HG03442 (cell line): Measurements from ENCODE around the gene HMCN1.
A peak's percentile ranks its signal among the peaks of the same experiment; 100 is the strongest.

Experiments
- ATAC-seq: cut with Tn5 transposase; IDR thresholded peaks from one replicate; pipeline ENCODE4 v1.9.1; 2021; ENCODE audit warnings: mild to moderate bottlenecking, moderate library complexity; ENCODE audit not compliant: unreplicated experiment

Gene HMCN1

DNA sequence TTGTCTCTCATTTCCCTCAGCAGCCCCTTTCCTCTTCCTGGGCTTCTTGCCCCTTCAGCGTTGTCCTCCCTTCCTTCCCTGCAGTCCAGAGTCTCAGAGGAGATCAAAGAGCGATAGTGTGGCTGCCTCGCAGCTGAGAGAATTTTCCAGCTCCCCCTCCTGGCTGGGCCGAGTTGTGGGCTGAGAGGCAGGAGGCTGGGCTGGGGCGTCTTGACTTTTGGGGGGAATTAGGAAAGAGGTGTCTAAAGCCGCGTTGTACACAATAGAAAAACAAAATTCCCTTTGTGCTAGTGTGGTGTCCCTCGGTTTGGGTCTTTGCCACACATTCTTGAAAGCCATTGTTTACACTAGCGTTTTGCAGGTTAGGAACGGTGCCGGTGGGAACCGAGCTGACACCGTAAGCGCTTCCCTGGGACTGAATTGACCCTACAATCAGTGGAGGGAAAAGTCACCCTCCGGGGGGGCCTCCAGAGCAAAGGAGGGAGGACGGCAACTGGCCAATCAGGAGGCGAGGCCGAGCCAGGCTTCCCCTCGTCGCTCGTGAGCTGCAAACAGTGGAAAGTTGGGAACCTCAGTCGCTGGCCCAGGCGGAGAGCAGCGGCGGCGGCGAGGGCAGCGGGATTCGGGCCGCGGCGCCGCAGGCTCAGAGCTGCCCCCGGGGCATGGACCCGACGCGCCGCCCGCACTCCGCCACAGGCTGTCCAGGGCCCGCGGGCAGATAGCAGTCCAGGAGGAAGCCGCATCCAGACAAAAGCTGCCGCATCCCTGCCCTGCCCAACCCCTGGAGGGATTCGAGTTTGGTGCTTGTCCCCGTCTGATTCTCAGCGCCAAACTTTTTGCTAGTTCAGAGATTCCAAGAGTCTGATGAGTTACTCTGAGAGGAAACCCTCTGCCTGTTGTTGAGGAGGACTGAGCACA lies at the start of gene HMCN1:
HMCN1 (plus strand) TSS at position 574 of the 918 bp plus-strand sequence. CDS start 389 bp downstream, outside the sequence.
- ATAC-seq, result no peak

DNA sequence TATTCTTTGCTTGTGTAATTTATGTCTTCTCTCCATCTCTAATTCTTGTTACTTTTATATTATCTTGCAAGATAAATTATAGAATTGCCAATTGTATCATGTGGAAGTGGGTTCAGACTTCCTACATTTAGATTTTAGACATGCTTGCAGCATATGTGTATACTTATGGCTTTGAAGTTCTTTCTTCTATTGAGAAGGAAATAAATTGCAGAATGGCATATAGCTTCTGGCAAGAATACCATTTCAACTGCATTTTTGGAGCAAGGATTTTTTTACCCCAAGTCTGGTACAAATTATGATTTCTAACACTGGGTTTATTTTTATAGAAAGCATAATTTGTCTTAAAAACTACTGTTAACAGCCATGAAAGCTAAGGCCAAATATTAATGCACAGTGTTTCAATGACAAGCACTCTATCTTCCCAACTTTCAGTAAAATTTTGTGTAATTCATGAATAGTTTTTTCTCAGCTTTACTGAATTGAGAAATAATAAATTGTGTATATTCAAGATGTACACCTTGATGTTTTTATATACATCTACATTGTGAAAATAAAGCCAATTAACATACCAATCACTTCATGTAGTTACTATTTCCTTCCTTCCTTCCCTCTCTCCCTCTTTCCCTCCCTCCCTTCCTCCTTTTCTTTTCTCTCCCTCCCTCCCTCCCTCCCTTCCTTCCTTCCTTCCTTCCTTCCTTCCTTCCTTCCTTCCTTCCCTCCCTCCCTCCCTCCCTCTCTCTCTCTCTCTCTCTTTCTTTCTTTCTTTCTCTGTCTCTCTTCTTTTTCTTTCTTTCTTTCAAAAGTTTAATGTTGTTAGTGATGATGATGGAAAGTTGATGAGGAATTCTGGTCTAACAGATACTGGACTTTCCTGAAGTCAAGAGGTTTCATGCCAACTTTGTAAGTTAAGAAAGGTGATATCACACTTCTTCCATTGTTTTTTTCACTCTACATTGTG lies 47.1 kb upstream of the HMCN1 start:
- ATAC-seq, result no peak

DNA sequence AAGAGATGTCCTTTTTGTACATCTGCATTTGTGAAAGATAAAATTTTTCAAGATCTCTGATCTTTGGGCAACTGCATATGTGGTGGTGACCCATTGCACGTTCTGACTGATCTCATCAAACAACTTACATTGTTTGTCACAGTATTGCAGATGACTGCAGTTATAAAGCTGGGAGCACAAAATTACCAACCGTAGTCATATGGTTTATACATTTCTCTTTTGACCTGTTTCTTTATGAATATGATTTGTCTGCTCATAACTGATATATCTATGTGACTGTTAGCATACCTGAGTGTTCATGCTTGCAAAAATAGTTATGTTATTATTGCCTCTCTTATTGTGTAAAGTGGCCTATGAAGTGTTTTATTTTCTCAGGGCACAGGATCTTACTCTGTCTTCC lies 43.7 kb upstream of the HMCN1 start:
- no peak for ATAC-seq

DNA sequence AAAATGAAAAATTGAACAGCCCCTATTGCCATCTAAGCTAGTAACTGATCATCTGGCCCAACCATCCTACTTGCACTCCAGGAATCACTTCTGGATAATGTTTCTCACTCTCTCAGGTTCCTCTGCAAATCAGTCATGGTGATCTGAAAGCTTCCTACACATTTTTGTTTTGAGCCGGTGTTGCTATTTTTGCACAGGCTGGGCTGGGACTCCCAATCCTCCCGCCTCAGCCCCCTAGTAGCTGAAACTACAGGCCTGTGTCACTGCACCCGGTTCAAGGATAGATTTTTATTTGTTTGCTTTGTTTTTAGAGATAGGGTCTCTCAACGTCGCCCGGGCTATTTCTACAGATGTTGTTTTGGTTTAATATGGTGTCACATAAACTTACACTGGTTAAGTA lies 40.5 kb upstream of the HMCN1 start:
- ATAC-seq, result peak; percentile 21

DNA sequence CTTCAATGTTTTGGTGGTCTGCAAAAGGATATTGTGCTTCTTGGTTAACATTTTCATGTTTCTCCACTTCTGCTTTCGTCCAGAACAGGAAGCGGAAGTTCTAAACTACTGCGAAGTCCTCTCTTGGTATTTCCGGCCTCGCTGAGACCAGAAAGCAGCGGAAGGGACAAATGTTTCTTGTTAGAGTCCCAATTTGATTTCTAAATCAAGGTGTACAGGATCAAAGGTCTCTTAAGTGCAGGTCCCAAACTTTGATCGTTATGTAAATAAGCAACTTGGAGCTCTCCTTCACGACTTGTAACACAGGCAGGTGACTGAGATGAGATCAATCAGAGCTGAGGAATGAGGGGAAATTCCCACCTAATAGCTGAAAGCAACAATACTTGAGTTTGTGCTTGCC lies 40.1 kb upstream of the HMCN1 start:
- ATAC-seq, result peak; percentile 85

DNA sequence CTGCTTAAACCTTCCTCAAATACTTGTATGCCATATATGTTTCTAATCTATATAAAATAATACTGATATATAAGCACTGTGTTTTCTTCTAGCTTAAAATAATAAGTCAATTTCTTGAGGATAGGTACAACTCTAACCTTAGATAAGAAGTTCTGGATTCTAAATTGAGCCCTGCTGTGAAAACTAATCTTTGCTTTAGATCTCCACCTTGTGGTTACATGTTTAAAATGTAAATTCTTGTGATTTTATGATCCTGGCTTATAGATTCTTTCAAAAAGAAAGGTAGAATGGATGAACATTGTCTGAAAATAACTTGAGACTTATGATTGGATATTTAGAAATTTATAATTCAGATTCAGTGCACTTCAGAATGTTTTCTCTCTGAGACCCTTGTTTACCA lies 38.9 kb upstream of the HMCN1 start:
- no peak for ATAC-seq

DNA sequence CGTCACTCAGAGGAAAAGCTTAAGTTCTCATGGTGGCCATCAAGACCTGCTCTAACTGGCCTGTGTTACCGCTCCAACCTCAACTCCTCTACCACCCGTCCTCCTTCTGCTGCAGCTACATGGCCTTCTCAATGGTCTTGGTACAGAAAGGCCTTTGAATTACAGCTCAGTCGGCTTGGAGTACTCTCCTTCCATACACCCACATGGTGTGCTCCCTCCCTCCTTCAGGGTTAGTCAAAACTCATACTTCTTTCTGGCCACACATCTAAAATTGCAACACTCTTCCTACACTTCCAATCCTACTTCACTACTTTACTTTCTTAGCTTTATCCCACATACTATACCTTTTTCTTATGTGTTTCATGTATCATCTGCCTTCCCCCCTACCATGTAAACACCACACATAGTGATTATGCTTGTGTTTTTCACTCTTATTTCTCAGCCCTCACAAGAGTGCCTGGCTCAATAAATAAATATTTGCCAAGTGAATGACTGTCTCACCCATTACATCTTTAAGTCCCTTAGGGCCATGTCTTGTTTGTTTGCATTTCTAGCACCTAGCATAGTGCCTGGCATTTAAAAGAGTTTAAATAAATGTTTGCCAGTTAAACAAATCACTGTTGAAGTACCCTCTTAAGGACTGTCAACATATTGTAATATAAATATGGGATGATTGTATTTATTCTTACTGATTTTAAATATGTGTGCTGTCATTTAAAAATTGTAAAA lies 37.6 kb upstream of the HMCN1 start:
- no peak for ATAC-seq

DNA sequence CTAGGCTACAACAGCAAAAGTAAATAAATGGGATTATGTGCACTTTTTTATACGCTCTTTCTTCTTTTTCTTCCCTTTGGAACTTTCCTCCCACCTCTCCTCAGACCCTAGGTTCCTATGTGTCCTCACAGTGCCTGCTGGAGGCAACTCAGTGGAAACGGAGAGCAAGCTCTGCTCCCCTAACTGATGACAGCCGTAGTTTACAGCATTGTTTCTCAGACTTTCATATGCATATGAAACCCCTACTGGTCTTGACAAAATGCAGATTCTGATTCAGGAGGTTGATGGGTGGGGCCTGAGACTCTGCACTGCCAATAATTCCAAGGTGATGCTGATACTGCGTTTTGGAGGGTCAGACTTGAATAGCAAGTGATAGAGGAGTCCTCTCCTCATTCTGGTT lies 34.3 kb upstream of the HMCN1 start:
- no peak for ATAC-seq

DNA sequence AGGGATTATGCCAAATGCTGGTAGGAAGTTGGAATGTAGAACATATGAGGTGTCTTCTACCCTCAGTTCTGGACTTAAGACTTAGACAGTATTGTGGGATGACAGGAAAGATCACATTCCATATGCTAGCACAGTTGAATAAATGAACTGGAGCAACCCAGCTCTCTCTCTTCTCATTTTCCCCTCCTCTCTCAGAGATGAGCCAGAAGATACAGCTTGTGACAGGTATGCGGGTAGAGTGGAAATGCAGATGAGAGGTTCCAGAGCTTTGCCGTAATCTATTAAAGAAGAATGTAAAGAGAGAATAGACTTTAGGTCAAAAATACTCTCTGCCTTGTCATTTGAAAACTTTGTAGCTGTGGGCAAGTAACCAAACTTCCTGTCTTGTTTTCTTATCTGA lies 32.5 kb upstream of the HMCN1 start:
- no peak for ATAC-seq

DNA sequence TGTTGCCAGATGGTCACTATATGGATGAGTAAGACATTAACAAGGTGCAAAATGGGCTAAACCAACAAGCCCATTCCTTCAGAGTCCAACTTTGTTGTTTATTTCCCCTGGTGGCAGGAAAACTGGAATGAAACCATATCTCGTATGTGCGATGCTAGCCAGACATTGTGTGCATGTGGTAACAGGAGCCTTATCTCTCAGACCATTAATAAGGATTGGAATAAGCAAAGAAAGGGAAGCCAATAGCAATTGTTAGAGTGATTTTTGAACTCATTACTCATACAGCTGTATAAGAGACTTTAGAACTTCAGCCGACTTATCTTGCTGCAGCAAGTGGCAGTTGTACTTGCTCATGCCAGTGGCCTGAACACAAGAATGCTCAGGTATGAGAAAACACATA lies 30.0 kb upstream of the HMCN1 start:
- no peak for ATAC-seq

DNA sequence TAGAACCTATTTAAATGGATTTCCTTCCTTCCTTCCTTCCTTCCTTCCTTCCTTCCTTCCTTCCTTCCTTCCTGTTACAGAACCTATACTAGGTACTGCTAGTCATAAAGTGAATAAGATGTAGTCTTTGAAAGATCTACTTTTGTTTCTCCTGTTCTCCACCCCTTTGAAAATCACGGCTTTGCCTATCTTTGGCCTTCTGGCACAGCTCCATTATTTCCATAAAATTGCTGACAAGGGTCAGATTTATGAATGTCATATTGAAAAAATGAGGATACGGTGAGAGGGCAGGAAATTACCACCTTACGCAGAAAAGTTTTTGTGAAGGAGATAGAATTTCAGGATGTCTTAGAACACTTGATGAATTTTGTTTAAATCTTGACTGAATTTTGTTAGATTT lies 18.1 kb upstream of the HMCN1 start:
- ATAC-seq, result no peak

DNA sequence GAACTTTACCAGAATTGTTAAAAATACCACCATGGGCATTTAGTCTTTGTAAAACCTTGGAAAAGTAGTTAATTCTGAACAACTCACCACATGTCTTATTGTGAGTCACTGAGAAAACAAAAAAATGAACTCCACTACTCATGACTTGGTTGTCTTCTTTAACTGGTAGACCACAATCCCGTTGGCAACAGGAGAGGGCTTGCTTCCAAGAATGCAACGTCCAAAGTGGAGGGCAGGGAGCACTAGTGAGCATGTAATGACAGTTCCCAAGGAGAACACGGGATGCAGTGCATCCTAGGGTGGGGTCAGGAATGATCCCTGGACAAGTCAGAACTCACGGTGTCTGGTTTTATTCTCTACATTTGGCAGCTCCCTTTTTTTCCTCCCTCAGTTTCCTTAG lies 15.2 kb upstream of the HMCN1 start:
- no peak for ATAC-seq

DNA sequence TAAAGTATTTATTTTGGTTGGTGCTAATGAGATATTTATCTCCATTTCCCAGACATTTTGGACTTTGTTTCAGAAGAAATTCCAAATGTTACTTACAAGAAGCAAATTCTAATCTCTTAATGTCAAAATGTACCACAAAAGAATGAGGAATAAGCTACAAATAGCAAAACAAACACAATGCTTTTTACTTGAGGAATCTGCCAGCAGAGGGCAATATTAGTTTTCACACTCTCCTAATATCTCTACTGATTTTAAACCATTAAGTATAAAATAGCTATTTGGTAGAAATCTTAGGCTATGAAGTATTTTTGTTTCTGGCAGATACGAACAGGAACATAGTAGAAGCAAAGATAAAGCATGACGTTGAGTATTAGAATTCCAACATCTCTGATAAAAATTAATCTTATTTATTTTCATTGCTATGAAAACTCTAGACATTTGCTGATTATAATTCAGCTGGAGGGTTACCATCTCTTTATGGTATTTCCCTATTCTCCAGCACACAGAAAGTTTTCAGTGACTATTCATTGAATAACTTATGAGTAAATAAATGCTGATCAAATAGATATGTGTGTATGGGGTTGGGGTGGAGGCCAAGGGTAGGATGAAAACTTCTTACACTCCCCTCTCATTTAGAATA lies 13.4 kb upstream of the HMCN1 start:
- ATAC-seq, result peak; percentile 39

DNA sequence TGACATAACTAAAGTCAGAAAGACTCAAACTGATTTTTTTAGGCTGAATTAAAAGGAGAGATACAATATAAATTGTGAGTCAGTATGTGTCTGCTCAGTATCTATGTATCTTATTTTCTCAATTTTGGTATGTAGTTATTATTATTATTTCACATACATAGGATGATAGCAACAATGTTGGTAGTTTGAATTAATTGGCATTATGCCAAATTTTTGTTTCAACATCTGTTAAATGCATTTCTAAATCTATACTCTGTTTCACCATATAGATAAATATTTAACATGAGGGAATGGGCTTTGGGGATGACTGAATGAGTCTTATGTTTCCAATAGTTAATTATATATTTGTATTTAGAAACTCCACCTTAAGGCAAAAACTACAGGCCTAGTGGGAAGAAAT lies 12.6 kb upstream of the HMCN1 start:
- ATAC-seq, result no peak

DNA sequence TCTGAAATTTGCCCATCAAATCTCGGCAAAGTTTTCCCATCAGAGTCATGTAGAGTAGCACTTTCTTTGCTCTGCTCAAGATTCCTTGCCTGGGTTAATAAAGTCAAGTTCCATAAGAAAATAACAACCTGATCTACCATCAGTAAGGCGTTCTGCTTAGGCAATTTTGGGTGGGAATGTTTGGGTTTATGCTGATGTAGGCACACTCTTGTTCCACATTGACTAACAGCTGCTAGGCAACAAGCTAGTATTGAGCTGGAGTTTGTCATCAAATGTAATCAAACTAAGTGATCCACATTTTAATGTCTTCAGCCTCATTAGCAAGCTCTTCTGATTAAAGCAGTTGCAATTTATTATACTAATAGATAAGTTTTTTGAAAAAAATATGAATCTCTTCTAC lies 12.1 kb upstream of the HMCN1 start:
- ATAC-seq, result no peak

DNA sequence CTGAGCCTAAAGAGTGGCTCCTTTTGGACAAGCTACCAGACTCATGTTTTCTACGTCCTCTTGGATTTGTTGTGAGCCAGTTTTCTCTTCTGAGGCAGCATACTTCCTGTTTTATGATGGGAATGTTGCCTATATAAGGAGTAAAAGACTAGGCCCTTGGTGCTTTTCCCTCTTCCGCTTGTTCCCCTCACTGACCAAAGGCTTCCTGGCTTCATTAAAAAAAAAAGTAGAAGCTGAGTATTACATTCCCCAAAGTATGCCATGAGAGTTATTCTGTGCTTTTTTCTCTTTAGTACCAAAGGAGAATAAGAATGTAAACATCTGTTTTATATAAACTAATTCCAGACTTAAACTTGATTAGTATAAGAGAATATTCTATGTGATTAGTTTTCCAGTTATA lies 6.5 kb upstream of the HMCN1 start:
- no peak for ATAC-seq

DNA sequence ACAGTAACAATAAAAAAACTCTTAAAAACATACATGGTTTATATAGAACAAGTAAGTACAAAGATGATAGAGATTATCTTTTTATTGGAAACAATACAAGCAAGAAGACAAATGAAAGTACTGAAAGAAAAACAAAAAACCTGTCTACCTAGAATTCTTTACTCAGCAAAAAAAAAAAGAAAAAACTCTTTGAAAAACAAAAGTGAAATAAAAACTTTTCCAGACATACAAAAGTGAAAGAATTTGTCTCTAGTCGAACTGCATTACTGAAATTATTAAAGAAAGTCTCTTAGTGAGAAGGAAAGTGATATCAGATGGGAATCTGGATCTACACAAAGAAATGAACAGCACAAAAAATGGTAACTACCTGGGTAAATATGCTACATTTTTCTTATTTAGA lies 2.7 kb upstream of the HMCN1 start:
- no peak for ATAC-seq

DNA sequence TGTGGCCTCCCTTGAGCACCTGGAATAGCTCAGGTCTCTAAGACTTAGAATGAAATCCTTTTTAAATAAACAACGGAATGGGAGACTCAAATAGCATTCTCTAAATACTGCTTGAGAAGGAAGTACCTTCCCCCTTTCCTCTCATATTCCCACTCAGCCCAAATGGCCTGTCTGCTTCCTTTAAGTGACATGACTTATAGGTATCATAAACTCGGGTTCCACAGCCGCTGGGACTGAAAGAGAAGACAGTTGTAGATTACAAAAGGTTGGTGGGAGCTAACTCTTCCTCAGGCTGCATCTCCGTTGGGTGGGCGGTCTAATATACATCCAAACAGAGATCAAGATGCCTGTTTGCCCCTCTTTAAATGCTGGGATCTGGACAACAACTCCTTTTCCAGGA lies 1.2 kb upstream of the HMCN1 start:
- ATAC-seq, result no peak

DNA sequence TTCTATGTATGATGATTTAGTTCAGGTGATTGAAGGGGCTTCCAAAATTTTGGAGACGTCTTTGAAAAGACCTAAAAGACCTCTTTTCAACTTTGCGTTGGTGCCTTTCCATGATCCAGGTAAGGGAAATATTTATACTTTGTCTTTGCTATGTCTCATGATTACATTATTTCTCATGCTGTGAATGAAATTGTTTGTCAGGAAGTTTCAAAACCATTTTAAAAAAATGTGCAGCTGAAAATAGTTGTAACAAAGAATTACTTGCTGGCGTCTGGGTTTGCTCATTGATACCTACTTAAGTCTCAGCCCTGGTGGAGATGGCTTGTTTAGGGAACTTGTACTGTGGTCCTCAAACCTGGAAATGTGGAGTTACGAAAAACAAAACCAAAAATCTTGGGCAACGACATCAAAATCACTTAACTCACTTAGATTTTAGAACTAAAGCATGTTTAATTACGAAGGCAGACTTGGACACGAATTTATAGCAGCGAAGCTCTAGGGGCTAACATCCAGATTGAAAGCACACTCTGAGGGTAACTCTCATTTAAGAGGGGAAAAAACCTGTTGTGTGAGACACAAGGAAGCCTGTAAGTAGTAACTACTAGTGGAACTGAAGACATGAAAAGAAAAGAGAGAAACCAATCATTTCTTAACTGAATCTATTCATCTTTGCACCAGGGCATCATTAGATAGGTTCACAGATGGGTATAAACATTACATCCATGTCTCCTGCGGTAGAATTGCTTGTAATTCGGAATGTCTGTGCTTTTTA lies 924 bp downstream of the HMCN1 start:
- ATAC-seq, result no peak

DNA sequence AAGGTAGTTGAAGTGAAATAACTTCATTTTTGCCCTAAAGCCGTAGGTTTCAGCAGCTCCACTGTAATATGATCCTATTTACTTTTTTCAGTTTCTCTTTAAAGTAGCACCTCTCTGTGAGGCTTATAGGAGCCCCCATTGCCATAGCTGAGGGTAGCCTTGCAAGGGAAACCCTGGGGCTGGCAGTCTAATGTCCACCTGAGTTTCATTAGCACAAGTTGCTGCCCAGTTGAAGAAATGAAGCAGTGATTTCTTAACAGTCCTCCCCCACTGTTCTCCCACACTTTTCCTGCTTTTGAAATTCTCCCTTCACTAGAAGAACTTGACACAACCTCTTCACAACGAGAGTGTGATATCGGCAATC lies 1.5 kb downstream of the HMCN1 start:
- ATAC-seq, result no peak
